HG02840 (cell line): ENCODE data around the gene RBMS3.
"Not testable (repeated sequence)": the region's sequence is repeated elsewhere in the genome, so short reads cannot be mapped to it uniquely, and the experiment has no call there.

ENCODE experiments used
- ATAC-seq: cut with Tn5 transposase; IDR thresholded peaks from one replicate; pipeline ENCODE4 v1.9.1; 2021; ENCODE audit warnings: mild to moderate bottlenecking, moderate library complexity, moderate number of reproducible peaks; ENCODE audit not compliant: unreplicated experiment, low FRiP score

RBMS3 gene

DNA sequence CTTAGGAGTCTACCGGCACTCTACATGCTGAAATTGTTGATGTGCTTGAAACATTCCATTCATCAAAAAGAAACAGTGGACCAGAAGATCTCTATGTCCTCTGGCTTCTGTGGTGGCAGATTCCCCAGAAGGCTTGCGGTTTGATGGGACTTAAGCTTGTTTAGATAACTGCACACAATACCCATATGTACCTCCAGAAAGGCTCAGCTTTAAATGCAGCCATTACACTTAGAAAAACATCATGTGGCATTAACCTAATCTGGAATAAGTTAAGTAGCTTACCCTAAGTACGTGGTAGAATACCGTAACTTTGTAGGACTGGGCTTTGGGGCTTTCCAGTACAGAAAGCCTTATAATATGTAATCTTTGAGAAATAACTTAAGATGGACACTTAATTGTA lies 187.3 kb downstream of the RBMS3 start:
- no peak for ATAC-seq

DNA sequence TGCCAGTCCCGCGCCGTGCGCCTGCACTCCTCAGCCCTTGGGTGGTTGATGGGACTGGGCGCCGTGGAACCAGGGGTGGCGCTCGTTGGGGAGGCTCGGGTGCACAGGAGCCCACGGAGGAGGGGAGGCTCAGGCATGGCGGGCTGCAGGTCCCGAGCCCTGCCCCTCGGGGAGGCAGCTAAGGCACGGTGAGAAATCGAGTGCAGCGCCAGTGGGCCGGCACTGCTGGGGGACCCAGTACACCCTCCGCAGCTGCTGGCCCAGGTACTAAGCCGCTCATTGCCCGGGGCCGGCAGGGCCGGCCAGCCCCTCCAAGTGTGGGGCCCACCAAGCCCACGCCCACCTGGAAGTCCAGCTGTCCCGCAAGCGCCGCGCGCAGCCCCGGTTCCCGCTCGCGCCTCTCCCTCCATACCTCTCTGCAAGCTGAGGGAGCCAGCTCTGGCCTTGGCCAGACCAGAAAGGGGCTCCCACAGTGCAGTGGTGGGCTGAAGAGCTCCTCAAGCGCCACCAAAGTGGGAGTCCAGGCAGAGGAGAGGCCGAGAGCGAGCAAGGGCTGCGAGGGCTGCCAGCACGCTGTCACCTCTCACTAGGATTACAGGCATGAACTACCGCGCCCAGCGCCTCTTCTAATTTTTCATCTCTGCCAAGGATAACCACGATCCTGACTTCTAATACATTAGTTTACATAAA lies 192.8 kb downstream of the RBMS3 start:
- ATAC-seq = not testable (repeated sequence)

DNA sequence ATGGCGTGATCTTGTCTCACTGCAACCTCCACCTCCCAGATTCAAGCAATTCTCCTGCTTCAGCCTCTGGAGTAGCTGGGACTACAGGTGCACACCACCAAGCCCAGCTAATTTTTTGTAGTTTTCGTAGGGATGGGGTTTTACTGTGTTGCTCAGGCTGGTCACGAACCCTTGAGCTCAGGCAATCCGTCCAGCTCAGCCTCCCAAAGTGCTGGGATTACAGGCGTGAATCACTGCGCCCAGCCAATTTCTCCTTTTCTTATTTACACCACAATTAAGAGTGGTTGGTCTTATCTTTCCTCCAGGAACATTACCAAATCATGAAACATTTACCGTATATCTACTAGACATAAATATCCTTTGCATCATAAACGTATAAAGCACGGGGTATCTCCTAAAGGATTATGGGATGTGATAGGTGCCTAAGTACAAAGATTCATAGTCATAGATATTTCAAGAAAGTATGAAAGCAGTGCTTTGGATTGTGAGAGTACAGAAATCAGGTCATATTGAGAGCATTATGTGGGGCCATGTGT lies 194.5 kb downstream of the RBMS3 start:
- ATAC-seq = no peak

DNA sequence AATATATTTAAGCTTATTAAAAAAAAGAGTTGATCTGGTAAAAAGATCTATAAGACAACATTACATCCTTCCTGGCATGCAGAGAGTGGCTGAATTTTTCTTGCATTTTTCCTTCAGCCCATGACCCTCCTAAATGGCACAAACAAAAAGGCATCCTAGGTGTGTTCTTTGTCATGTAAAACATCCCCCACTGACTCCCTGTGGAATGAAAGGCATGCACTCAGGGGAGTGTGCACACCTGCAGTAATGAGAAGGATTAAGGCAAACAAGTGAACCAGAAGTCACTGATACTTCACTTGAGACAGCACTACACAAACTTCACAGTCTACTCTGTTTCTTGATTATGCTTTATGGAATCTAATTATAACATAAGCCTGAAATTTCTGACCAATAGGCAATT lies 195.0 kb downstream of the RBMS3 start:
- no peak for ATAC-seq

DNA sequence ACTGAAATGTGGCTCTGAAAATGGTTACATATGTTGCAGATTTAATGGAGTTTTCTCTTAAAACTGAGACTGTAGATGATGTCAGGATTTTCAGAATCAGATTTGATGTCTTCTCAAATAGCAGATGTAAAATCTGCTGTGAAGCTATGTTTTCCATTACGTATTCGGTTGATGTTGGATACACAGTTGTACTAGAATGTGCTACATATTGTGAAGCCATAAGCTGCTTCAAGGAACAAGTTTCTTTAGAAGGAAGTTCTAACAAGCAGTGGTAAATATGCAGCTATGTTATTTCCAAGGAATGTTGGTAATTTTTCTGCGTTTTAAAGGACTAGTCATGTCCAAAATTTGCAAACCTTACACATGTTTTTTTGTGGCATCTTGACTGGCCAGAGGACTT lies 197.7 kb downstream of the RBMS3 start:
- ATAC-seq = no peak

DNA sequence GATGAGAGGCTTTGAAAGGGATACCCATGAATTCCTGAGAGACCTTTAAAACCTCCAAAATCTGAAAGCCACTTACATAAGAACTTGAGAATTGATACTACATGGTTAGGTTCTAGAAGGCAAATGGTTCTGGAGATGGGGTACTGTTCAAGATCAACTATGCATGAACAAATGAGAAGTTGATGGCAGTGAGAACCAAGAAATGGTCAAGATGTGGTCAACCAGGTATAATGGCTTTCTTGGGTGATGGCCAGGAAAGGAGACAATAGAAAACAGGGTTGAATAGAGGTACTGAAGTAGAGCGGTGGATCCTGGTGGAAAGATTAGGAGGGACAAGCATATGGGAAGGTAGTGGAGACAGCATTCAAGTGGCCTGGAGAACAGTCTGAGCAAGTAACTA lies 200.4 kb downstream of the RBMS3 start:
- ATAC-seq = no peak

GRCh38 chr3:29481969-29482767 lies 201.3 kb downstream of the RBMS3 start:
- ATAC-seq = no peak

GRCh38 chr3:29484633-29485032 lies 203.8 kb downstream of the RBMS3 start:
- no peak for ATAC-seq

- no peak for ATAC-seq
These were observed 205.2 kb downstream of the RBMS3 start for GRCh38 chr3:29486096-29486495.

DNA sequence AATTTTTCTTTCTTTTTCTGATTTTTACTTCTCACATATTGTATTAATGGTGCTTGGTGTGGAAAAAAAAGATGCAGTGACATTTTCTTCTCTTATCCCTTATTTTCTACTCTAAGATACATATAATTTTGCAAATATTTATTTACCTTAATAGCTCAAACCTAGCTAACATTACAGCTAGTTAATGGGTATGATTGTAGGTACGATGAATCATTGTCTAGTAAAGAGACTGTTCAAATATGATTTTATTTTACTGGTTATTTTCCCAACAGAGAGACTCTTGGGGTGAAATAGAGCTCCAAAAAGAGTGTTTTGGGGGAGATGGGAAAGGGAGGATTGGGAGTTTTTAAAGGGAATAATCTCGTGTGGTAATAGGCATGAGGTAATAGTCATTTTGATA lies 206.0 kb downstream of the RBMS3 start:
- no peak for ATAC-seq

DNA sequence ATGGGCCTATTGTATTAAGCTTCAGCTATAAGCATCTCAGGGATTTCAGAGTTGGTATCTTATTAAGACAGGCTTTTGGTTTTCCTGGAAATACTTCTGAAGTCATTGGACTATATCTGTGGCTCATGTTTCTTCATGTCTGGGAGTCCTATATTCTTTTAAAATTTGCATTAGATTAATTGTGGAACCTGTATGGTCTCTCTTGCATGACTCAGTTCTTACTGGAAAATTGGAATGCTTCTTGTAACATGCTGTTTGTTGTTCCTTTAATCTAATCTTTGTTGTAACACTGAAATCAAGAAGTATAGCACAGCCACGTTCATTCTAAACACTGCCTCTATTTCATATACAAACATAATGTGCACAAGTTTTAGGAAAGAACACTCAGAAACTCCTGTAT lies 208.1 kb downstream of the RBMS3 start:
- no peak for ATAC-seq

- ATAC-seq = no peak
These were observed 212.2 kb downstream of the RBMS3 start for GRCh38 chr3:29493109-29493508.

- no peak for ATAC-seq
These were observed 213.6 kb downstream of the RBMS3 start for GRCh38 chr3:29494305-29495036.

DNA sequence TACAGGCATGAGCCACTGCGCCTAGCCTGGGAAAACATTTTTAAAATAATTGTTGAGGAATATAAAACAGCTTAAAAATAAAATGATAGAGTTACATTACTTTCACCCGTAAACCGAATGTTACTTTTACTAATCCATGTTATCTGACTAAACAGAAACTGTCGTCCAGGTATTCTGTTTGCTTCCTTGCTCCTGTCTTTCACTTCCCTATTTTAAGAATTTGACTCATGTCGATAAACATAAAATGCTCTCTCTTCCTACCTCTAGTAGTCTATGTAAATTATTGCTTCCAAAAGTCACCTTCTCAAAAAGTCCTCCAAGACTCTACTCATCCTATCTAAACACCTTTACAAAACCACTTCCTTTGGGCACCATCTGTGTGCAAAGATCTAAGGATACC lies 216.4 kb downstream of the RBMS3 start:
- ATAC-seq = no peak

- ATAC-seq = no peak
These were observed 221.9 kb downstream of the RBMS3 start for GRCh38 chr3:29502771-29503170.

DNA sequence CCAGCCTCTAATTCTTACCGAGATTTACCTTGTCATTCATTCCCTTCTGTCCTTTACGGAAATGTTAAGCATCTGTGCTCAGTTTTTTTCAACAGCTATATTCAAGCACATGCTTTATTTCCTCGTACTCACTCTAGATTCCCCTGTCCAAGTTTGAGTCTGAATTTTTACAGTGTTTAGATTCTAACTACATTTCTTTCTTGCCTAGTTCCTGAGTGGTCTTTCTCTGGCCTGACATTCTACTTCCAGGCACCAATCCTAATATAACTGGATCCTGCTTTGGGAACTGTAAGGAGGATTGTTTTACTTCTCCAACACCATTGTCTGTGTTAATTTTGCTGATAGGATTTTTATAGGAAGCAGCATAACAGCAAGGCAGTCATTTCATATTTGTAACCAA lies 222.4 kb downstream of the RBMS3 start:
- no peak for ATAC-seq

GRCh38 chr3:29503958-29504357 lies 223.1 kb downstream of the RBMS3 start:
- ATAC-seq = no peak

- ATAC-seq = no peak
These were observed 225.6 kb downstream of the RBMS3 start for GRCh38 chr3:29506502-29506901.

- ATAC-seq = no peak
These were observed 230.8 kb downstream of the RBMS3 start for GRCh38 chr3:29511701-29512100.

DNA sequence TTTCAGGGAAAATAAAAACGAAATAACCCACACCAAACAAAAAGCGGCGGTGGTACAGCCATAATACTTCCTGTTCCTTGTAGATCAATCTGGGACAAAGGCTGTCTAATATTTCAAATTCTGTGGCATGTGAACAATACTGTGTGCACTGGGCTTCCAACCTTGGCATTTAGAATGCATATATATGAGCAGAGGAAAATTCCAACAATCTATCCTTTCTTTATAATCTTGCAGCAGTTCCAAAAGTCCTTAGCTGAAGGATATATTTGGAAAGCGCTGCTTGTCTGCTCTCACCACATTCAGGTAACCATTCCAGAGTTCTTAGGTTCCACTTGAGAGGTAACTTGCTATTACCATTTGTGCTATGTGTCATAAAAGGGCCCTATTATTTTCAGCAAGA lies 231.8 kb downstream of the RBMS3 start:
- no peak for ATAC-seq

DNA sequence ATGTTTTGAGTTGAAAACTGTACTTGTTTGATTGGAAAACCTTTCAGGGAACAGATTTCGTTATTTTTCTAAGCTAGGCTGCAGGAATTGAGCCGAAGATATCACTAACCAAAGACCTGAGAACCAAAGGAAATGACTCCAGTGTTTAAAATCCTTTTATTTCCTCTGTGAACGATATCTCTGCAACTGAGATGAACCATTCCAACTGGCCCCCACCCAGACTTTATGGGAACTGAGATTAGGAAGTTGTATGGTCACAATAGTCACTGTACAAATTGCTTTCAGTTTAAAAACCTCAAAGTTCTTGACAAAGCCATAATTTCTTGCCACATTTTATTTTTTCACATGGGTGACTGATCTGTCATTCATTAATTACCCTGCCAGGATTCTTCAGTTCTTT lies 232.4 kb downstream of the RBMS3 start:
- ATAC-seq = no peak
